ENCODE results near the gene KCNK4. TPM values are rescaled to one million over a fixed set of nuclear protein-coding genes. Genes with fewer than 3 reads are reported as not detected.

The KCNK4 gene
- total RNA-seq, 2 donors from 2014 or later = not detected

DNA sequence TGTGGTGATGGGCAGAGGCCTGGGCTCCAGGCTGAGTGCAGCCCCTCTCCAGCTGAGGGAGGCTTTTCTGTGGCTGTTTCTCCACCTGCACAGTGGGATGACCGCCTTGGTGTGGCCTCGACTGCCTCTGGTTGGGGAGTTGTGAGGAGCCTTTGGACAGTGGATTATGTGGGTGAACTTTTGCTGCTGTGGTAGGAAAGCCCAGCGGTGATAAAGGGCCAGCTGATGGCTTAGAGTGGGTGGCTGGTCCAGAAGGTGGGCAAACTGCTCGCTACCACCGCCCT is 12.9 kb downstream of the KCNK4 start:
- TF ChIP-seq CTCF (IDR thresholded peaks at IDR 0.05) = no peak
- Histone ChIP-seq H3K4me1 (ENCODE audit: control insufficient read depth in 1 of 2, low read depth in 2 of 2) (peaks cover 13 to 44% of the 10 kb centered on the region in 2 donors), H3K4me3 (peak overlapping the region; percentile 92), H3K9me3 (no peaks in the 10 kb centered on the region), H3K27ac (no peak overlapping the region), H3K36me3 (no peaks in the 10 kb centered on the region), H3K27me3 (replicated peaks; ENCODE audit: insufficient read depth) (no peaks in the 10 kb centered on the region)
- ATAC-seq (ENCODE audit: insufficient number of reproducible peaks, low FRiP score, low read depth) (no peak), DNase-seq (ENCODE audit: low spot score) (no peak)

DNA sequence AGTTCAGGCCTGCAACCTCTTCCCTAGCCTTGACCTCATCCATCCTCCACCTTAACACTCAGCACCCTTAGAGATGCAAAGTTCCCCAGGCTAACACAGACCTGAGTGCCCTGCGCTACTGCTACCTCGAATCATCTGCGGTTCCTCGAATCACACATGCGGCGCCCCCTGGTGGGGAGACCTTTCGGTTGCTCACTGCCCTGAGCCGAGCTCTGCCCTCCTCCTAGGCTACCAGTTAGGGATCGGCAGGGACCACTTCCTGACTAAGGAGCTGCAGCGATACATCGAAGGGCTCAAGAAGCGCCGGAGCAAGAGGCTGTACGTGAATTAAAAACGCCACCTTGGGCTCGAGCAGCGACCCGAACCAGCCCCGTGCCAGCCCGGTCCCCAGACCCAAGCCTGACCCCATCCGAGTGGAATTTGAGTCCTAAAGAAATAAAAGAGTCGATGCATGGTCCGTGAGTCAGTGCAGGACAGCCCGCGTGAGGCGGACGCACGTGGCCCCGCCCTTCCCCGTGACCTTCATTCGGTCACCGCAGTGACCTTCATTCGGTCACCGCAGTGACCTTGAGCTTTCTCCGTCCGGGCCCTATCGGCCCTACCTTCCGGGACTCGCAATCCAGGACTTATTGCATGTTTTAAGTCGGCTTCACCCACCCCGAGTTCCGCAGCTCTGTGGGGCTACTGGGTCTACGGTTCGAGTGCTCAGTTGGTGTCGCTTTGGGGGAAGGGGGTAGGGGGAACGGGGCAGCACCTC is 13.4 kb downstream of the KCNK4 start:
- Histone ChIP-seq H3K4me1 (ENCODE audit: control insufficient read depth in 1 of 2, low read depth in 2 of 2) (peaks cover 12 to 39% of the 10 kb centered on the region in 2 donors), H3K9me3 (no peaks in the 10 kb centered on the region), H3K27ac (peak overlapping the region; percentile 43 to 64), H3K36me3 (no peaks in the 10 kb centered on the region), H3K27me3 (replicated peaks; ENCODE audit: insufficient read depth) (no peaks in the 10 kb centered on the region), H3K4me3 (peak overlapping the region; percentile 92)
- DNase-seq (ENCODE audit: low spot score) = peak; percentile 77
- TF ChIP-seq CTCF (IDR thresholded peaks at IDR 0.05) = peak; percentile 86
- ATAC-seq (ENCODE audit: insufficient number of reproducible peaks, low FRiP score, low read depth) = peak; percentile 14

DNA sequence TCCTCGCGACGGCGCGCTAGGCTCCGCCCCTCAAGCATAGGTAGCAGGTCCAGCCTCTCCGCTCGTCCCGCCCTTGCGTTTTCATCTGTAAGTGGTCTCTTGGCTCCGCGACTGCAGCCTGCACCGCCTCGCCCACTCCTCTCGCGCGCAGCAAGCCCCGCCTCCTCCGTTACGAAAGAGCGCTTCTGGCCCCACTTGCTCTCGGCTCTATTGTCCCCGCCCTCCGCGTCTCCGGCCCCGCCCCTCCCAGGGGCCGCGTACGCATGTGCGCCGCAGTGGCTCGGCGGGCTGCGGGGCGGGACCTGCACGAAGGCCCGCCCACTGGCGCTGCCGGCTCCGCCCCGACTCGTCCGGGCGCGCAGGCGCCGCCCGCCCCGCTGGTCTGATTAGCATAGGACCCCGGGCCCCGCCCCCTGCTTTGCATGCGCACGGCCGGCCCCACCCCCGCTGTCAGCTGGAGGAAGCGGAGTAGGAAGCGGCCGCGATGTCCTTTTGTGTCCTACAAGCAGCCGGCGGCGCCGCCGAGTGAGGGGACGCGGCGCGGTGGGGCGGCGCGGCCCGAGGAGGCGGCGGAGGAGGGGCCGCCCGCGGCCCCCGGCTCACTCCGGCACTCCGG is 14.1 kb downstream of the KCNK4 start, which contains the start of gene ESRRA:
Gene ESRRA (plus strand): TSS at position 450 of the 616 bp plus-strand sequence. CDS start 1,656 bp downstream, outside the sequence.
- H3K27me3 ChIP-seq (replicated peaks; ENCODE audit: insufficient read depth) = no peaks in the 10 kb centered on the region
- H3K9me3 ChIP-seq = no peaks in the 10 kb centered on the region
- H3K36me3 ChIP-seq = no peaks in the 10 kb centered on the region
- ATAC-seq (ENCODE audit: insufficient number of reproducible peaks, low FRiP score, low read depth) (peak; percentile 72), DNase-seq (ENCODE audit: low spot score) (peak; percentile 100)
- H3K4me3 ChIP-seq = peak within 1 kb of the TSS; percentile 92
- peaks cover 7 to 32% of the 10 kb centered on the region in 2 donors for H3K4me1 ChIP-seq (ENCODE audit: control insufficient read depth in 1 of 2, low read depth in 2 of 2)
- no peak for TF ChIP-seq CTCF (IDR thresholded peaks at IDR 0.05)
- H3K27ac ChIP-seq = peak within 1 kb of the TSS; percentile 64 to 66

DNA sequence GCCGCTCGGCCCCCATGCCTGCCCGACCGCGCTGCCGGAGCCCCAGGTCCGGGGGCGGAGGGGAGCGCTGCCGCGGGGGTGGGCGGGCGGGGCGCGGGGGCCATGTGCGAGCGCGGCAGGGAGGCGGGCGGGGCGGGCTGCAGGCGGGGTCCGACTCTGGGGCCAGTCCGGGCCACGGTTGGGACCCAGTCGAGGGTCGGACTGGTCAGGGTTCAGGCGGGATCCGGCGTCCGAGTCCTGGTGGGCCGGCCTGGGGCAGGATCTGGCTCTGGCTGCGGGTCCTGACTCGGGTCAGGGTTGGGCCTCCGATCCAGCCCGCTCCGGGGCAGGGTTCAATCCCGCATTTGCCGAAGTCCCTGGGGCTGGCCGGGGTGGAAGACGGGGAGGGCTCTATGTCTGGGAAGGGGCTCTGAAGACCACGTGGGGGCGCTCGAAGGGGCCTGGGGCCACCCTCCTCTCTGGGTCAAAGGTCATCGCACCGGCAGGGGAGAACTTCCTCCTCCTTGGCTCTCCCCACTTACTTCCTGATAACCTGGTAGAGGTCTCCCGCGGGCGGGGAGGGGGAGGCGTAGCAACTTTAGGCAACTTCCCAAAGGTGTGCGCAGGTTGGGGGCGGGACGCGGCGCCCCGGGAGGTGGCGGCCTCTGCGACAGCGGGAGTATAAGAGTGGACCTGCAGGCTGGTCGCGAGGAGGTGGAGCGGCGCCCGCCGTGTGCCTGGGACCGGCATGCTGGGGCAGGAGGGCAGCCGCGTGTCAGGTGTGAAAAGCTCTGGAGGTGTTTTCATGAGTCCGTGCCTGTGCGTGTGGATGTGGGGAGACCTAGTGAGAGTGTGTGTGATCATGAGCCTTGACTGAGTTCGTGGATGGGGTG is 14.8 kb downstream of the KCNK4 start:
- Histone ChIP-seq H3K4me1 (ENCODE audit: control insufficient read depth in 1 of 2, low read depth in 2 of 2) (peaks cover under 1 to 25% of the 10 kb centered on the region in 2 donors), H3K27me3 (replicated peaks; ENCODE audit: insufficient read depth) (no peaks in the 10 kb centered on the region), H3K4me3 (peak overlapping the region; percentile 92), H3K9me3 (no peaks in the 10 kb centered on the region), H3K36me3 (no peaks in the 10 kb centered on the region), H3K27ac (peak overlapping the region; percentile 50 to 66)
- ATAC-seq (ENCODE audit: insufficient number of reproducible peaks, low FRiP score, low read depth) (peak; percentile 1), DNase-seq (ENCODE audit: low spot score) (no peak)
- no peak for TF ChIP-seq CTCF (IDR thresholded peaks at IDR 0.05)

GRCh38 chr11:64306563-64306875 is 15.4 kb downstream of the KCNK4 start:
- Histone ChIP-seq H3K4me3 (peak overlapping the region; percentile 92), H3K9me3 (no peaks in the 10 kb centered on the region), H3K27me3 (replicated peaks; ENCODE audit: insufficient read depth) (no peaks in the 10 kb centered on the region), H3K36me3 (no peaks in the 10 kb centered on the region), H3K27ac (peak overlapping the region; percentile 50 to 66), H3K4me1 (ENCODE audit: control insufficient read depth in 1 of 2, low read depth in 2 of 2) (peaks cover 0 to 20% of the 10 kb centered on the region in 2 donors)
- TF ChIP-seq CTCF (IDR thresholded peaks at IDR 0.05) = no peak
- ATAC-seq (ENCODE audit: insufficient number of reproducible peaks, low FRiP score, low read depth) (no peak), DNase-seq (ENCODE audit: low spot score) (no peak)
